Peyer's patch (tissue), 4 donors: ENCODE results near the gene CNTN5. TPM values are rescaled to one million over a fixed set of nuclear protein-coding genes. Genes with fewer than 3 reads are reported as not detected.
"Not testable (repeated sequence)": the region's sequence is repeated elsewhere in the genome, so short reads cannot be mapped to it uniquely, and the experiment has no call there.

Source experiments
- DNase-seq, 3 donors: peaks; one replicate each; pipeline ENCODE4 v3.0.0-alpha.2; 2017 to 2019
- H3K27ac ChIP-seq, 4 donors: fragments of 200-600 bp; sonication (generic); one replicate each; pipeline ENCODE4 v1.5.1; 2016 to 2019
- H3K27me3 ChIP-seq, 2 donors: fragments of 200-600 bp; sonication (generic); one replicate each; pipeline ENCODE4 v1.5.1; 2019
- H3K36me3 ChIP-seq, 3 donors: fragments of 200-600 bp; sonication (generic); one replicate each; pipeline ENCODE4 v1.5.1; 2016 to 2019
- H3K4me1 ChIP-seq, 4 donors: fragments of 200-600 bp; sonication (generic); one replicate each; pipeline ENCODE4 v1.5.1; 2016 to 2019
- H3K4me3 ChIP-seq, 4 donors: fragments of 200-600 bp; sonication (generic); 1 replicate in 3 of 4; 2 replicates in 1 of 4; pipeline ENCODE4 v1.5.1; 2016 to 2019; ENCODE audit warnings: mild to moderate bottlenecking in 1 of 4
- H3K9me3 ChIP-seq, 4 donors: fragments of 200-600 bp; sonication (generic); one replicate each; pipeline ENCODE4 v1.5.1; 2016 to 2019; ENCODE audit warnings: mild to moderate bottlenecking in 1 of 4
- POLR2A ChIP-seq, 2 donors: fragments of 450-650 bp; IDR thresholded peaks; one replicate each; pipeline ENCODE4 v1.5.1; 2017; ENCODE audit warnings: antibody characterized with exemption in 2 of 2, mild to moderate bottlenecking in 2 of 2, moderate library complexity in 2 of 2
- total RNA-seq, 4 donors: library from RNA; depleted of rRNA; stranded (reverse); fragments of >200 nt; gene quantifications; one replicate each; pipeline ENCODE4 v1.1.0, GENCODE V29; 2016
- TF ChIP-seq, protein P1 (sequence below), 6 experiments: fragments of 450-650 bp in 4 of 6; fragments of 200-600 bp in 2 of 6; sonication (generic) in 1 of 6; IDR thresholded peaks; one replicate each; pipeline ENCODE4 v1.5.1; 2017 to 2019; ENCODE audit warnings: antibody characterized with exemption in 6 of 6, mild to moderate bottlenecking in 3 of 6, moderate library complexity in 1 of 6

Gene CNTN5
- total RNA-seq, 4 donors from 2014 or later = not detected

DNA sequence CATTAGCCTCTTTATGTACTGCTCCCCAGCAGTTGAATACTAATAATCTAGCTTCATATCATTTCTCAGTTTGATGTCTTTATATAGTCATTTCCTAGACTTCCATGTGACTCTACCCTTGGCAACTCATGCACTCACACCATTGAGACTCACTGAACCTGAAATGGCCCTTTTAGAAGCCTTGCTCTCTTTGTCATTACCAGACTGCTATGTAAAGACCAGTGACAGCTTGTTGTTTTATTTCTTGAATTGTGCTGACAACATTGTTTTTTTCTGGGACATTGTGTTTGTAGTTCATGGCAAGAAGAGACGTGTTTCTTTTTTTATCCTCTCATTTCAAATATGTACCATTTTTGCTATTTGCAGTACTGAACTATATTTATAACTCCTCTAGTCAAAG is 256.5 kb downstream of the CNTN5 start:
- no peaks in the 10 kb centered on the region for H3K27me3 ChIP-seq
- no peaks in the 10 kb centered on the region for H3K9me3 ChIP-seq
- no peaks in the 10 kb centered on the region for H3K36me3 ChIP-seq
- H3K27ac ChIP-seq = no peak overlapping the region
- H3K4me3 ChIP-seq = no peak overlapping the region
- TF ChIP-seq, protein P1, sequence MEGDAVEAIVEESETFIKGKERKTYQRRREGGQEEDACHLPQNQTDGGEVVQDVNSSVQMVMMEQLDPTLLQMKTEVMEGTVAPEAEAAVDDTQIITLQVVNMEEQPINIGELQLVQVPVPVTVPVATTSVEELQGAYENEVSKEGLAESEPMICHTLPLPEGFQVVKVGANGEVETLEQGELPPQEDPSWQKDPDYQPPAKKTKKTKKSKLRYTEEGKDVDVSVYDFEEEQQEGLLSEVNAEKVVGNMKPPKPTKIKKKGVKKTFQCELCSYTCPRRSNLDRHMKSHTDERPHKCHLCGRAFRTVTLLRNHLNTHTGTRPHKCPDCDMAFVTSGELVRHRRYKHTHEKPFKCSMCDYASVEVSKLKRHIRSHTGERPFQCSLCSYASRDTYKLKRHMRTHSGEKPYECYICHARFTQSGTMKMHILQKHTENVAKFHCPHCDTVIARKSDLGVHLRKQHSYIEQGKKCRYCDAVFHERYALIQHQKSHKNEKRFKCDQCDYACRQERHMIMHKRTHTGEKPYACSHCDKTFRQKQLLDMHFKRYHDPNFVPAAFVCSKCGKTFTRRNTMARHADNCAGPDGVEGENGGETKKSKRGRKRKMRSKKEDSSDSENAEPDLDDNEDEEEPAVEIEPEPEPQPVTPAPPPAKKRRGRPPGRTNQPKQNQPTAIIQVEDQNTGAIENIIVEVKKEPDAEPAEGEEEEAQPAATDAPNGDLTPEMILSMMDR (IDR thresholded peaks at IDR 0.05) = no peak
- TF ChIP-seq POLR2A (IDR thresholded peaks at IDR 0.05) = no peak
- DNase-seq = no peak
- H3K4me1 ChIP-seq = no peaks in the 10 kb centered on the region

DNA sequence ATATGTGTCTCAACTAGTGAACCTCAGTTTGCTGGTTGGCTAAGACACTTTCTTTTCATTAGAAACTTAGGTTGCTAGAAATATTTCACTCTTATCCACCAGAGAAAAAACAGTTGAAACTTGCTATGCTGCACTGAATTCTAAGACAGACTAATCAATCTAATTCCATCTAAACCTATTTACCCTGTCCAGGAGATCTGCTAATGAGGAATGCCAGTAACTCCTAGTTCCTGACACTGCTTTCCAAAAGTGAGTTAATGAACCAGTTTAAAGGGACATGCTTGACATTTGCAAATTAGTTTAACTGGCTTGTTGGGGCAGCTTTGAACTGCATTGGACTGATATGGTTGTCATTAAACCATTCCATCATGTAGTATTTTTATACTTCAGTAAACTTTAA is 258.5 kb downstream of the CNTN5 start:
- no peak for DNase-seq
- Histone ChIP-seq H3K4me3 (no peak overlapping the region), H3K36me3 (no peaks in the 10 kb centered on the region), H3K27ac (no peak overlapping the region), H3K9me3 (no peaks in the 10 kb centered on the region), H3K27me3 (no peaks in the 10 kb centered on the region), H3K4me1 (no peaks in the 10 kb centered on the region)
- no peak for TF ChIP-seq POLR2A (IDR thresholded peaks at IDR 0.05)
- TF ChIP-seq, protein P1 (IDR thresholded peaks at IDR 0.05) = no peak

DNA sequence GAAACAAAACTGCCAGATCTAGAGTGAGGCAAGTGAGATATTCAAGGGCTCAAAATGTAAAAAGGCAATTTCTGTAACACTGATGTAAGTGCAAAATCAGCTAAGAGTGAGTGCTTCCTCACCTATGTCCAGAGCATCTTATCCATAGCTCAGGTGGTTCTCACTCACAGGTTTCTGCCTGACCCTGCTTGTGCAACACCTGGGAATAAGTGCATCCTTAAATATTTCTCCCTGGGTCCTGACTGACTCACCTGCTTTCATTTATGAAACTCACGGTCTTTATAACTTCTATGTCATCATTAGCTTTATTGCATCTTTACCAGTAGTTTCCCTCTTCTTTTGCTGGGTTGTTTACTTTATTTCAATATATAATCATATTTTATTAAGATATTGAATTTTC is 260.6 kb downstream of the CNTN5 start:
- no peak overlapping the region for H3K27ac ChIP-seq
- H3K9me3 ChIP-seq = peaks cover 0 to 2% (median 0%) of the 10 kb centered on the region in 4 donors
- no peak for DNase-seq
- no peak for TF ChIP-seq POLR2A (IDR thresholded peaks at IDR 0.05)
- TF ChIP-seq, protein P1 (IDR thresholded peaks at IDR 0.05) = no peak
- no peaks in the 10 kb centered on the region for H3K27me3 ChIP-seq
- no peaks in the 10 kb centered on the region for H3K4me1 ChIP-seq
- no peaks in the 10 kb centered on the region for H3K36me3 ChIP-seq
- H3K4me3 ChIP-seq = no peak overlapping the region

DNA sequence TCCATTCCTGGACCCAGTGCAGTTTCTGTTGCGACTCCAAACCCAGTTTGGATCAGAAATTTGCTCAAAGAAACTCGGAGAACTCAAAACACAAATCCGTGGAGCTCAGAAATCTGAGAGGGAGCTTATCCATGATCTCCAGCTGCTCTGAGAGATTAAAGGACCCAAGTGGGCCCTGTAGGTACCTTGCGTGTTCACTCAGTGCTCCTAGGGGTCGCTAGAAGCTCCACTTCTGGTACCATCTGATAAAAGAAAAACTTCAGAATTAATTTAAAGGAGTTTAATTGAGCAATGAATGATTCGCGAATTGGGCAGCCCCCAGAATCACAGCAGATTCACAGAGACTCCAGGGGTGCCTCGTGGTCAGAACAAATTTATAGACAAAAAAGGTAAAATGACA is 277.2 kb downstream of the CNTN5 start:
- H3K4me1 ChIP-seq, H3K9me3 ChIP-seq, H3K4me3 ChIP-seq, H3K36me3 ChIP-seq, H3K27me3 ChIP-seq, DNase-seq, H3K27ac ChIP-seq: not testable (repeated sequence)

DNA sequence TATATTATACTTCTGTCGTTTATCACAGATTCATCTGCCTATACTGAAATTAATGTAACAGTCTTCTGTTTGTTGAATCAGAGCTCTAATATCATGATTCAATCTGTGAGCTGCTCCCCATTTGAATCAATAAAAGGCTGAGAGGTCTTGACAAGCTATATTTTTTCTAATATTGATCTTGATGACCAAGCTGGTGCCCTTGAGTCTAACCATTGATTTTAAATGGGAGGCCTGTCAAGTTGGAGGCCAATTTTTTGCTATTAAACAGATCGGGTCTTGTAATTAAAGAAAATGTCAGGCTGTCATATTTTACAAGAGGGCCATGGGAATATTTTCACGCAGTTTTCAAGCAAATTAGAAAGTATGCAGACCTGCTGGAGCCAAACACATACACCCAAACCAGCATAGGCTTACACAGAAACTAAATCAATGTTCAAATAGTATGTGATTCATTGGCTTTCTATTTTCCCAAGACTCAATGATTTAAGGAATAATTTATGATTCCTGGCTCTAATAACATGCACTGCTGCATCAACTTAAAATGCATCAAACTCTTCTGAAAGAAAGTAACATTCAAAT is 286.9 kb downstream of the CNTN5 start:
- H3K36me3 ChIP-seq = no peaks in the 10 kb centered on the region
- no peaks in the 10 kb centered on the region for H3K9me3 ChIP-seq
- H3K4me3 ChIP-seq = no peak overlapping the region
- no peak for DNase-seq
- TF ChIP-seq, protein P1 (IDR thresholded peaks at IDR 0.05) = no peak
- no peak for TF ChIP-seq POLR2A (IDR thresholded peaks at IDR 0.05)
- no peaks in the 10 kb centered on the region for H3K4me1 ChIP-seq
- H3K27me3 ChIP-seq = no peaks in the 10 kb centered on the region
- H3K27ac ChIP-seq = no peak overlapping the region

DNA sequence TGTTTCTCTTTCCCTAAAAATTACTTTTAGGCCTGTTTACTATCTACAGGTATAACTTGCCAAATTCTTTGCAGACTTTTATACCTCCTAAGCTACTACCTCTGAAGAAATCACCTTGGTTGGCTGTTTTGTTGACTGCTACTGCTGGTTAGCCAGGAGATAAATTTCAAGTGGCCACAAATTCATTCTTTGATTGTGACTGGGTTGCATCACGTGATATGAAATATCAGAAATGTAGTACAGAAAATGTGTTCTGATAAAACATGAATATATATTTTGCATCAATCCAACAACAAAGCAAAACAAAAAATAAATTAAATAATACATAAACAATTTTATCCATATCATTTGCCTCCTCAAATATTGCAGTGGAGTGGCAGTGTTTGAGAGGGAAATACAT is 291.1 kb downstream of the CNTN5 start:
- Histone ChIP-seq H3K9me3 (no peaks in the 10 kb centered on the region), H3K27me3 (no peaks in the 10 kb centered on the region), H3K27ac (no peak overlapping the region), H3K36me3 (no peaks in the 10 kb centered on the region), H3K4me1 (no peaks in the 10 kb centered on the region), H3K4me3 (no peak overlapping the region)
- no peak for DNase-seq
- TF ChIP-seq POLR2A (IDR thresholded peaks at IDR 0.05) = no peak
- TF ChIP-seq, protein P1 (IDR thresholded peaks at IDR 0.05) = no peak
